Spleen (tissue), 11 donors: ENCODE data around the gene RBBP8NL. TPM values are rescaled to one million over a fixed set of nuclear protein-coding genes. Genes with fewer than 3 reads are reported as not detected.
A peak's percentile ranks its signal among the peaks of the same experiment; 100 is the strongest.

ENCODE experiments used
- DNase-seq: peaks from one replicate; pipeline ENCODE4 v3.0.0-alpha.2; 2020
- H3K27ac ChIP-seq, 8 donors: fragments of 200-600 bp; sonication (generic) in 7 of 8; 1 replicate in 4 of 8; 2 replicates in 4 of 8; pipeline versions ENCODE4 v1.5.0 to v1.8.0; 2016 to 2021; ENCODE audit warnings: inconsistent platforms in 4 of 8, mild to moderate bottlenecking in 4 of 8, moderate library complexity in 1 of 8
- H3K27me3 ChIP-seq, 7 donors: fragments of 200-600 bp; sonication (generic) in 6 of 7; replicated peaks in 1 of 7; 1 replicate in 4 of 7; 2 replicates in 3 of 7; pipeline versions ENCODE4 v1.5.0 to v1.8.0; 2016 to 2021; ENCODE audit warnings: inconsistent platforms in 3 of 7, mild to moderate bottlenecking in 1 of 7
- H3K36me3 ChIP-seq, 6 donors: fragments of 200-600 bp; sonication (generic) in 5 of 6; 1 replicate in 4 of 6; 2 replicates in 2 of 6; pipeline versions ENCODE4 v1.5.0 to v1.8.0; 2016 to 2021; ENCODE audit warnings: inconsistent platforms in 2 of 6
- H3K4me1 ChIP-seq, 6 donors: fragments of 200-600 bp; sonication (generic) in 5 of 6; 1 replicate in 3 of 6; 2 replicates in 3 of 6; pipeline versions ENCODE4 v1.5.0 to v1.8.0; 2016 to 2021; ENCODE audit warnings: inconsistent platforms in 3 of 6
- H3K4me3 ChIP-seq, 8 donors: fragments of 200-600 bp; sonication (generic) in 7 of 8; 1 replicate in 4 of 8; 2 replicates in 4 of 8; pipeline versions ENCODE4 v1.5.0 to v1.8.0; 2016 to 2021; ENCODE audit warnings: inconsistent platforms in 4 of 8, mild to moderate bottlenecking in 4 of 8, moderate library complexity in 2 of 8
- H3K9me3 ChIP-seq, 8 donors: fragments of 200-600 bp; sonication (generic) in 7 of 8; 1 replicate in 4 of 8; 2 replicates in 4 of 8; pipeline versions ENCODE4 v1.5.0 to v1.8.0; 2016 to 2021; ENCODE audit warnings: inconsistent platforms in 4 of 8
- CTCF ChIP-seq, 11 experiments: fragments of 200-600 bp in 7 of 11; fragments of 450-650 bp in 4 of 11; sonication (generic) in 4 of 11; IDR thresholded peaks in 8 of 11; conservative IDR thresholded peaks in 3 of 11; 1 replicate in 7 of 11; 2 replicates in 4 of 11; pipeline versions ENCODE4 v1.4.0 to v1.8.0; 2016 to 2021; ENCODE audit warnings: antibody characterized with exemption in 11 of 11, inconsistent platforms in 4 of 11, mild to moderate bottlenecking in 1 of 11
- POLR2A ChIP-seq, 3 donors: fragments of 450-650 bp; IDR thresholded peaks; one replicate each; pipeline ENCODE4 v1.5.1; 2017; ENCODE audit warnings: antibody characterized with exemption in 3 of 3, mild to moderate bottlenecking in 1 of 3
- POLR2AphosphoS5 ChIP-seq, 3 donors: sonication (generic); formaldehyde crosslinking; IDR thresholded peaks; one replicate each; pipeline ENCODE4 v1.5.1; 2017; ENCODE audit warnings: antibody characterized with exemption in 3 of 3
- WGBS, 5 donors: extraction: QIAGEN DNeasy Blood & Tissue Kit in 3 of 5; methylation state at CpG; one replicate each; pipeline versions ENCODE4 v1.1.5 to v1.1.7; 2013 to 2018; 5-methylcytosine and 5-hydroxymethylcytosine counted together
- intact Hi-C: fragments of 100-400 bp; cut with DNase I; formaldehyde crosslinking; loops from one replicate; pipeline ENCODE4 v1.15.0; 2023; ENCODE audit warnings: low total_unique reads
- polyA plus RNA-seq, 3 donors: library from polyadenylated mRNA; stranded (reverse); fragments of 200-250 nt; gene quantifications; one replicate each; pipeline ENCODE4 v1.2.1, GENCODE V29; 2013
- total RNA-seq, 7 donors: library from RNA; depleted of rRNA in 3 of 7; stranded (reverse); fragments of >200 nt in 3 of 7; fragmentation: NEBNext Ultra II Directional in 4 of 7; extraction: Animal tissue kit (Norgen Biotek cat#: 25700) in 4 of 7; gene quantifications; one replicate each; pipeline versions ENCODE4 v1.1.0 to v1.2.1, GENCODE V29; 2016 to 2021
- donor health status: healthy with polysubstance abuse.
- donor health status: DM: no; HTN: no; CAD: no; lungs with moderate emphysema.
- donor health status: DM: no; HTN: no; CAD: no.
- donor health status: Bipolar disorder and iron deficiency.
- donor health status: healthy.
- donor health status: DM: no; HTN: no; CAD: no.
- donor health status: DM: yes; HTN: yes; CAD: no.

The RBBP8NL gene
- total and polyA plus RNA-seq, 10 donors, result 0.03 TPM; not detected in 9

GRCh38 chr20:62390317-62391164 is 36.8 kb downstream of the RBBP8NL start:
- Histone ChIP-seq H3K4me1 (peaks cover 19 to 39% (median 25%) of the 10 kb centered on the region in 6 donors), H3K27me3 (no peaks in the 10 kb centered on the region), H3K9me3 (no peaks in the 10 kb centered on the region), H3K36me3 (peaks cover 0 to 79% (median 48%) of the 10 kb centered on the region in 6 donors), H3K27ac (no peak overlapping the region), H3K4me3 (no peak overlapping the region)
- intact Hi-C loops, result no loop called here
- TF ChIP-seq POLR2AphosphoS5 (IDR thresholded peaks at IDR 0.05), result peak in 1 of 3 donors; percentile 53
- no peak for TF ChIP-seq CTCF (IDR thresholded peaks at IDR 0.05 in 8 of 11, conservative IDR thresholded peaks at IDR 0.05 in 3 of 11)
- DNase-seq, result no peak
- 85 to 90% (median 88%) methylated on average over 29 of the region's 29 CpGs for WGBS, 5 donors

- Histone ChIP-seq H3K36me3 (peaks cover 0 to 70% (median 47%) of the 10 kb centered on the region in 6 donors), H3K27ac (no peak overlapping the region), H3K9me3 (no peaks in the 10 kb centered on the region), H3K4me3 (no peak overlapping the region), H3K27me3 (no peaks in the 10 kb centered on the region), H3K4me1 (peaks cover 23 to 46% (median 31%) of the 10 kb centered on the region in 6 donors)
- TF ChIP-seq POLR2A (IDR thresholded peaks at IDR 0.05) (no peak), POLR2AphosphoS5 (IDR thresholded peaks at IDR 0.05) (peak in 1 of 3 donors; percentile 4)
- 65 to 78% (median 72%) methylated on average over 4 to 5 of the region's 5 CpGs for WGBS, 5 donors
- intact Hi-C loops, result loop anchor here (10.0 kb wide), 1 partner anchor 375 kb away; no protein-coding TSS in a partner anchor
- DNase-seq, result no peak
These were observed 37.7 kb downstream of the RBBP8NL start for GRCh38 chr20:62389601-62390087.

GRCh38 chr20:62388839-62389600 is 38.3 kb downstream of the RBBP8NL start:
- Histone ChIP-seq H3K36me3 (peaks cover 0 to 63% (median 42%) of the 10 kb centered on the region in 6 donors), H3K4me3 (no peak overlapping the region), H3K4me1 (peaks cover 23 to 52% (median 31%) of the 10 kb centered on the region in 6 donors), H3K9me3 (no peaks in the 10 kb centered on the region), H3K27ac (no peak overlapping the region), H3K27me3 (no peaks in the 10 kb centered on the region)
- no peak for DNase-seq
- no peak for TF ChIP-seq POLR2A (IDR thresholded peaks at IDR 0.05)
- no peak for TF ChIP-seq CTCF (IDR thresholded peaks at IDR 0.05 in 8 of 11, conservative IDR thresholded peaks at IDR 0.05 in 3 of 11)
- TF ChIP-seq POLR2AphosphoS5 (IDR thresholded peaks at IDR 0.05), result no peak
- intact Hi-C loops, result loop anchor here (10.0 kb wide), 1 partner anchor 374 kb away; no protein-coding TSS in a partner anchor
- WGBS, 5 donors, result 83 to 88% (median 87%) methylated on average over 11 of the region's 11 CpGs

- Histone ChIP-seq H3K9me3 (no peaks in the 10 kb centered on the region), H3K4me1 (peaks cover 23 to 55% (median 31%) of the 10 kb centered on the region in 6 donors), H3K27me3 (no peaks in the 10 kb centered on the region), H3K36me3 (peaks cover 0 to 54% (median 40%) of the 10 kb centered on the region in 6 donors), H3K4me3 (peak overlapping the region in 7 of 8 donors; percentile 89 to 99 (median 96)), H3K27ac (peak overlapping the region in 3 of 8 donors; percentile 96 to 99 (median 98))
- DNase-seq, result no peak
- TF ChIP-seq POLR2AphosphoS5 (IDR thresholded peaks at IDR 0.05) (peak in 1 of 3 donors; percentile 16), CTCF (IDR thresholded peaks at IDR 0.05 in 8 of 11, conservative IDR thresholded peaks at IDR 0.05 in 3 of 11) (no peak)
- intact Hi-C loops, result loop anchor here (10.0 kb wide), 1 partner anchor 373 kb away; no protein-coding TSS in a partner anchor
- WGBS, 5 donors, result 71 to 86% (median 77%) methylated on average over 19 to 20 of the region's 20 CpGs
These were observed 39.3 kb downstream of the RBBP8NL start for GRCh38 chr20:62387933-62388635.
